Stimulated activated CD8-positive, alpha-beta memory T cell treated with anti-CD3 and anti-CD28 coated beads, Interleukin-4, amount 100 ng/mL, for 1 hour (primary cell): ENCODE data around the gene NXPE1.

ENCODE experiments used
- DNase-seq, 2 donors: peaks; one replicate each; pipeline ENCODE4 v3.0.0-alpha.2; 2020; ENCODE audit warnings: low read depth in 2 of 2, low spot score in 1 of 2

NXPE1 gene

GRCh38 chr11:114563077-114563476 is 3.4 kb upstream of the NXPE1 start:
- DNase-seq: no peak

GRCh38 chr11:114562166-114562916 is 2.7 kb upstream of the NXPE1 start:
- DNase-seq: no peak

- no peak for DNase-seq
Measured at GRCh38 chr11:114556135-114556534, 3.5 kb downstream of the NXPE1 start.

GRCh38 chr11:114553642-114554041 is 6.0 kb downstream of the NXPE1 start:
- no peak for DNase-seq

GRCh38 chr11:114551060-114551459 is 8.6 kb downstream of the NXPE1 start:
- DNase-seq: no peak

GRCh38 chr11:114525682-114526081 is 34.0 kb downstream of the NXPE1 start:
- no peak for DNase-seq

GRCh38 chr11:114524122-114524521 is 35.6 kb downstream of the NXPE1 start:
- no peak for DNase-seq

- DNase-seq: no peak
Measured at GRCh38 chr11:114522818-114523217, 36.9 kb downstream of the NXPE1 start.

- DNase-seq: no peak
Measured at GRCh38 chr11:114511538-114511937, 48.1 kb downstream of the NXPE1 start.

- no peak for DNase-seq
Measured at GRCh38 chr11:114511079-114511478, 48.6 kb downstream of the NXPE1 start.

- no peak for DNase-seq
Measured at GRCh38 chr11:114501901-114502300, 57.8 kb downstream of the NXPE1 start.

GRCh38 chr11:114499756-114500155 is 59.9 kb downstream of the NXPE1 start:
- DNase-seq: no peak

- no peak for DNase-seq
Measured at GRCh38 chr11:114496915-114497314, 62.8 kb downstream of the NXPE1 start.

- DNase-seq: no peak
Measured at GRCh38 chr11:114483929-114484328, 75.8 kb downstream of the NXPE1 start.

GRCh38 chr11:114482114-114482513 is 77.6 kb downstream of the NXPE1 start:
- no peak for DNase-seq

- no peak for DNase-seq
Measured at GRCh38 chr11:114479331-114479730, 80.3 kb downstream of the NXPE1 start.

GRCh38 chr11:114478768-114479167 is 80.9 kb downstream of the NXPE1 start:
- DNase-seq: no peak

- no peak for DNase-seq
Measured at GRCh38 chr11:114478001-114478410, 81.7 kb downstream of the NXPE1 start.

GRCh38 chr11:114472661-114473060 is 87.0 kb downstream of the NXPE1 start:
- DNase-seq: no peak
